Retinal pigment epithelial cell (primary cell): Measurements from ENCODE around the gene RNLS.

Experiments used
- DNase-seq: peaks from one replicate; pipeline ENCODE4 v3.0.0-alpha.2; 2010; ENCODE audit warnings: low read depth
- H3K4me3 ChIP-seq: 2 replicates; pipeline ENCODE4 v1.5.1; 2011; ENCODE audit warnings: mild to moderate bottlenecking, low read length, control low read depth, moderate library complexity
- TF ChIP-seq, protein P1 (sequence below): conservative IDR thresholded peaks from 2 replicates; pipeline ENCODE4 v1.5.1; 2011; ENCODE audit warnings: low read depth, low read length, control low read depth, inconsistent platforms

RNLS gene

DNA sequence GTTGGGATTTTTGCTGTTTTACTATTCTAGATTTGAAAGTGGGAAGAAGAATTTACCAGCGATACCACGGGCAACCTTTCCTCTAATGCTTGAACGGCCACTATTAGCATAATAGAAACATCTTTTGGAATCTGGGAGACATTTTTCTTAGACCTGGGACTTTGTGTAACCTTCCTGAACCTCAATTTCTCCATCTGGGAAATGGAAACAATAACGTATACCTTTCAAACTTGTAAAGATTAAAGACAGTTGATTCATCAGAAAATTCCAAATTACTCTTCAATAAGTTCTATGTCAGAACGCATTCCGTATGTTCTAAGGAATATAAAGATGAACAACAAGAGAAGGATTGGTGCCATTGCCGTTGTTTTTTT lies 453 bp upstream of the RNLS start:
- peak overlapping the region; percentile 54 for H3K4me3 ChIP-seq
- DNase-seq: no peak
- TF ChIP-seq, protein P1, sequence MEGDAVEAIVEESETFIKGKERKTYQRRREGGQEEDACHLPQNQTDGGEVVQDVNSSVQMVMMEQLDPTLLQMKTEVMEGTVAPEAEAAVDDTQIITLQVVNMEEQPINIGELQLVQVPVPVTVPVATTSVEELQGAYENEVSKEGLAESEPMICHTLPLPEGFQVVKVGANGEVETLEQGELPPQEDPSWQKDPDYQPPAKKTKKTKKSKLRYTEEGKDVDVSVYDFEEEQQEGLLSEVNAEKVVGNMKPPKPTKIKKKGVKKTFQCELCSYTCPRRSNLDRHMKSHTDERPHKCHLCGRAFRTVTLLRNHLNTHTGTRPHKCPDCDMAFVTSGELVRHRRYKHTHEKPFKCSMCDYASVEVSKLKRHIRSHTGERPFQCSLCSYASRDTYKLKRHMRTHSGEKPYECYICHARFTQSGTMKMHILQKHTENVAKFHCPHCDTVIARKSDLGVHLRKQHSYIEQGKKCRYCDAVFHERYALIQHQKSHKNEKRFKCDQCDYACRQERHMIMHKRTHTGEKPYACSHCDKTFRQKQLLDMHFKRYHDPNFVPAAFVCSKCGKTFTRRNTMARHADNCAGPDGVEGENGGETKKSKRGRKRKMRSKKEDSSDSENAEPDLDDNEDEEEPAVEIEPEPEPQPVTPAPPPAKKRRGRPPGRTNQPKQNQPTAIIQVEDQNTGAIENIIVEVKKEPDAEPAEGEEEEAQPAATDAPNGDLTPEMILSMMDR: no peak

DNA sequence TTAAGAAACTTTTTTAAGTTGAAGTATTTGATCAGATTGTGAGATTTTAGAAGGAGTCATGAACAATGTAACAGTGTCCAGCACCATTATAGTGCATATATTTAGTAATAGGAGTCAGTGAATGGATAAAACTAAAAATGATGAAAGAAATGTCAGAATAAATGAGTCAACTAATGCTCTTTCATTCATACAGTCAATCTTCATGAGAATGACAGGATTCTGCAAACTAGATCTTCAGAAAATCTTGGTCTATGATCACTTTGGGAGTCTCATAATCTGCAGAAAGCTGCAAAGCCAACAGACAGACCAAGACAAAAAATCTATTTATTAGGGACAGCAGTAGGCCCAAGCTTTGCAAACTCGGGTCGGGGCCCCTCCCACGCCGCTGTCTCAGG lies 710 bp downstream of the RNLS start:
- peak overlapping the region; percentile 54 for H3K4me3 ChIP-seq
- no peak for DNase-seq
- TF ChIP-seq, protein P1: no peak

DNA sequence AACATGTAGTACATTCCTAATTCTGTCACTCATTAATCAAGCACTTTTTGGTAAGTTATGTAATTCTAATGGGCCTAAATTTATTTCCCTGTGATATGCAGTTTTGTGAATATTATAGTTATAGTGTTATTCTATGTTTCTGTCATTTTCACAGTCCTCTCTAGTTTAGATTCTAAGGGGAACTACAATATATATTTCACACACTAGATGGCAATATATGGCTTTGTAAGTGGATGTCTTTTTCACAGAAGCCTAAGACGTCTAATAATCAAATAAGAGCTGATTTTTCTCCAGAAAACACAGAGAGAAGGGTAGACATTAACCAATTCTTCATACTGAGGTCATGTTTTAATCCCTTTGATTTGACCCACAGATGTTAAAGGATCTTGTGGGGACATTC lies 18.0 kb downstream of the RNLS start:
- TF ChIP-seq, protein P1: peak; percentile 41
- no peak overlapping the region for H3K4me3 ChIP-seq
- no peak for DNase-seq

DNA sequence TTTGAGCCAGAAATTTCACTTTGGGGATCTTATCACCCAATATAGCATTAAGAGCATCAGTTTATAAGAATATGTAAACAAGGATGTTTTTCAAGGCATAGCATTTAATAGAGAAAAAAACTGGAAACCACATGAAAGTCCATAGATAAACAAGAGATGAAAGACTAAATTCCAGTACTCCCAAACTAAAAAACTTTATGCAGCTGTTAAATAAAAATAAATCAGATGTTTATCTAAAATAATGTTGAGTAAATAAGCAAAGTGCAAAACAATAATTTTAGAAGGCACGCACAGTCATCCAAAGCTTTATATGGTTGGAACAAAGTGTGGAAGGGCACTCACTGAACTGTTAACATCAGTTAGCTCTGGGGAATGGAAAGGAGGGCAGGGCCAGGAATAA lies 21.0 kb downstream of the RNLS start:
- no peak overlapping the region for H3K4me3 ChIP-seq
- DNase-seq: no peak
- TF ChIP-seq, protein P1: no peak

DNA sequence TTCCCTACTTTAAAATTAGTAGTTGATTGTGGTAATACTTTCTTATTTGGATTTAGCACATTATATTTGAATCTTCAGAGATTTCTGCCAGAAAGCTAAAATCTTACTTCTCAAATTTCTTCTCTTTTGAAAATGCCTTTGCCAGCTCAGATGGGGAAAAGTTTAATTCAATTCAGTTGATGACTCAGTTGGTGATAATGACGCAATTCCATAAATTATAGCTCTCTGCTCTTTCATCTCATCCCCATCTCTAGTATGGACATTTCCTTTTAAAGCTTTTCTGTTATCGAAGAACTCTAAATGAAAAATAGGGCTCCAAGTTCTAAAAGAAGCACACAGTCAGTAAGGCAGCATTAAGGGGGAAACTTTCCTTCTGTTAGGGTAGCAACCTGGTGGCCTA lies 25.5 kb downstream of the RNLS start:
- DNase-seq: no peak
- TF ChIP-seq, protein P1: no peak

DNA sequence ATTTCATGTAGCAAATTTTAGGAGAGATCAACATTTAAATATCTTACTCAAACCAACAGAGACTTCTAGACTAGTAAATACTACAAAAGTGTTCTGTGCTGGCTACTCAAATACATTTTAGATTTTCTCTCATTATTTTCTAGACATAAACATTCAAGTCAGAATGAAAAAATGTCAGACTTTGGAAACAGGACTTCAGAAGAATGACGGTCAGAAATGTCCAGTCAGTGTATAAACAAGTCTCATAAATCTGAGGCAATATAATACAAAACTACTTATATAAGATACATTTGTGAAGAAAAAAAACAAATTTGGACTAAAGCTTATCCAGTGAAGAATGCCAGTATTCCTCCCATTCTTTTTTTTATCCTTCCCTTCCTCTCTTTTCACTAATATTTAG lies 25.9 kb downstream of the RNLS start:
- TF ChIP-seq, protein P1: no peak
- no peak for DNase-seq

More for the DNA sequence above, 25.5 kb downstream of the RNLS start:
- H3K4me3 ChIP-seq: no peak overlapping the region

DNA sequence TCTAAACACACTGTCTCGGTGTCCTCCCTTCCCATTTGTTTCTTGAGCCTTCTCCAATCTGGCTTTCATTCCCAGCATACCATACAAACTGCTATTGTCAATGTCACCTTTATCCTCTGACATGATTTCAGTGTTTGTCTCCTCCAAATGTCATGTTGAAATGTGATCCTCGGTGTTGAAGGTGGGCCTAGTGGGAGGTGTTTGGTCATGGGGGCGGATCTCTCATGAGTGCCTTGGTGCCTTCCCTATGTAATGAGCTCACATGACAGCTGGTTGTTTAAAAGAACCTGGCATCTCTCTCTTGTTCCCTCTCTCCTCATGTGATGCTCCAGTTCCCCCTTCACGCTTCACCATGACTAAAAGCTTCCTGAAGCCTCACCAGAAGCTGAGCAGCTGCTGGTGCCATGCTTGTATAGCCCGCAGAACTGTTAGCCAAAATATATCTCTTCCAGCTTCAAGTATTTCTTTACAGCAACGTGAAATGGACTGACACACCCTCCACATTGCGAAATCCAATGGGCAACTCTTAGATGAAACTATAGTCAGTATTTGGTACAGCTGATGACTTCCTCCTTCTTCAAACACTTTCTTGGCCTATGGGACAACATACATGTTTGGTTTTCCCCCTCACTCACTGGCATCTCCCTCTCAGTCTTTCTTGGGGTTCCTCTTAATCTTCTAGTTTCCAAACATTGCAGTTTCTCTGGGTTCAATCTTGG lies 27.8 kb downstream of the RNLS start:
- H3K4me3 ChIP-seq: no peak overlapping the region
- TF ChIP-seq, protein P1: no peak
- DNase-seq: no peak

More for the DNA sequence above, 25.9 kb downstream of the RNLS start:
- no peak overlapping the region for H3K4me3 ChIP-seq
